Measurements from ENCODE around the gene PLXDC1.

DNA sequence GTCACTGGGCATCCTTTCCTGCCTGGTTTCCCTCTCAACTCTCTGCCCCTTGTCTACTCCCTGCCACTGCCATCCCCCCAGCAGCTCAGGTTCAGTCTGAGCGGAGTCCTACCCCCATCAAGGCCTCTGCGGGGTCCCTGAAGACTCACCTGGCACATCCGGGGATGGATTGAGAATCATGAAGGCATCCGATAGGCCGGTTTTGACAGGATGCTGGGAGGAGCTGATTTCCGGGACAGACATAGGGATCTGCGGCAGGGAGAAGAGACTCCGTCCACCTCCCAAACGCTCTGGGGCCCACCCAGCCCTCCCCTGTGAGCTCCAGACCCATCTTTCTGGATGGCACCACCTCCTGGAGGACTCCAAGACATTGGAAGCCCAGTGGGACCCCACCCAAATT lies 45.7 kb downstream of the PLXDC1 start:
- TF ChIP-seq ZFP3 (CRISPR knock-in tag; IDR thresholded peaks at IDR 0.05): no peak
- no peak for TF ChIP-seq ZC3H10 (CRISPR knock-in tag; IDR thresholded peaks at IDR 0.05)
- TF ChIP-seq, protein P1, sequence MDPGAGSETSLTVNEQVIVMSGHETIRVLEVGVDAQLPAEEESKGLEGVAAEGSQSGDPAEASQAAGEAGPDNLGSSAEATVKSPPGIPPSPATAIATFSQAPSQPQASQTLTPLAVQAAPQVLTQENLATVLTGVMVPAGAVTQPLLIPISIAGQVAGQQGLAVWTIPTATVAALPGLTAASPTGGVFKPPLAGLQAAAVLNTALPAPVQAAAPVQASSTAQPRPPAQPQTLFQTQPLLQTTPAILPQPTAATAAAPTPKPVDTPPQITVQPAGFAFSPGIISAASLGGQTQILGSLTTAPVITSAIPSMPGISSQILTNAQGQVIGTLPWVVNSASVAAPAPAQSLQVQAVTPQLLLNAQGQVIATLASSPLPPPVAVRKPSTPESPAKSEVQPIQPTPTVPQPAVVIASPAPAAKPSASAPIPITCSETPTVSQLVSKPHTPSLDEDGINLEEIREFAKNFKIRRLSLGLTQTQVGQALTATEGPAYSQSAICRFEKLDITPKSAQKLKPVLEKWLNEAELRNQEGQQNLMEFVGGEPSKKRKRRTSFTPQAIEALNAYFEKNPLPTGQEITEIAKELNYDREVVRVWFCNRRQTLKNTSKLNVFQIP (CRISPR knock-in tag; IDR thresholded peaks at IDR 0.05; ENCODE audit: borderline replicate concordance, low read depth): no peak
- TF ChIP-seq, protein P2, sequence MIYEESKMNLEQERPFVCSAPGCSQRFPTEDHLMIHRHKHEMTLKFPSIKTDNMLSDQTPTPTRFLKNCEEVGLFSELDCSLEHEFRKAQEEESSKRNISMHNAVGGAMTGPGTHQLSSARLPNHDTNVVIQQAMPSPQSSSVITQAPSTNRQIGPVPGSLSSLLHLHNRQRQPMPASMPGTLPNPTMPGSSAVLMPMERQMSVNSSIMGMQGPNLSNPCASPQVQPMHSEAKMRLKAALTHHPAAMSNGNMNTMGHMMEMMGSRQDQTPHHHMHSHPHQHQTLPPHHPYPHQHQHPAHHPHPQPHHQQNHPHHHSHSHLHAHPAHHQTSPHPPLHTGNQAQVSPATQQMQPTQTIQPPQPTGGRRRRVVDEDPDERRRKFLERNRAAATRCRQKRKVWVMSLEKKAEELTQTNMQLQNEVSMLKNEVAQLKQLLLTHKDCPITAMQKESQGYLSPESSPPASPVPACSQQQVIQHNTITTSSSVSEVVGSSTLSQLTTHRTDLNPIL (CRISPR knock-in tag; IDR thresholded peaks at IDR 0.05; ENCODE audit: low read depth): no peak
- no peak for TF ChIP-seq ISL1 (CRISPR knock-in tag; IDR thresholded peaks at IDR 0.05)
- TF ChIP-seq, protein P3, sequence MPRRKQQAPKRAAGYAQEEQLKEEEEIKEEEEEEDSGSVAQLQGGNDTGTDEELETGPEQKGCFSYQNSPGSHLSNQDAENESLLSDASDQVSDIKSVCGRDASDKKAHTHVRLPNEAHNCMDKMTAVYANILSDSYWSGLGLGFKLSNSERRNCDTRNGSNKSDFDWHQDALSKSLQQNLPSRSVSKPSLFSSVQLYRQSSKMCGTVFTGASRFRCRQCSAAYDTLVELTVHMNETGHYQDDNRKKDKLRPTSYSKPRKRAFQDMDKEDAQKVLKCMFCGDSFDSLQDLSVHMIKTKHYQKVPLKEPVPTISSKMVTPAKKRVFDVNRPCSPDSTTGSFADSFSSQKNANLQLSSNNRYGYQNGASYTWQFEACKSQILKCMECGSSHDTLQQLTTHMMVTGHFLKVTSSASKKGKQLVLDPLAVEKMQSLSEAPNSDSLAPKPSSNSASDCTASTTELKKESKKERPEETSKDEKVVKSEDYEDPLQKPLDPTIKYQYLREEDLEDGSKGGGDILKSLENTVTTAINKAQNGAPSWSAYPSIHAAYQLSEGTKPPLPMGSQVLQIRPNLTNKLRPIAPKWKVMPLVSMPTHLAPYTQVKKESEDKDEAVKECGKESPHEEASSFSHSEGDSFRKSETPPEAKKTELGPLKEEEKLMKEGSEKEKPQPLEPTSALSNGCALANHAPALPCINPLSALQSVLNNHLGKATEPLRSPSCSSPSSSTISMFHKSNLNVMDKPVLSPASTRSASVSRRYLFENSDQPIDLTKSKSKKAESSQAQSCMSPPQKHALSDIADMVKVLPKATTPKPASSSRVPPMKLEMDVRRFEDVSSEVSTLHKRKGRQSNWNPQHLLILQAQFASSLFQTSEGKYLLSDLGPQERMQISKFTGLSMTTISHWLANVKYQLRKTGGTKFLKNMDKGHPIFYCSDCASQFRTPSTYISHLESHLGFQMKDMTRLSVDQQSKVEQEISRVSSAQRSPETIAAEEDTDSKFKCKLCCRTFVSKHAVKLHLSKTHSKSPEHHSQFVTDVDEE (CRISPR knock-in tag; IDR thresholded peaks at IDR 0.05): no peak
- TF ChIP-seq OSR1 (CRISPR knock-in tag; IDR thresholded peaks at IDR 0.05): no peak
- no peak for TF ChIP-seq ARNTL (CRISPR knock-in tag; IDR thresholded peaks at IDR 0.05; ENCODE audit: borderline replicate concordance, low read depth)
- TF ChIP-seq, protein P4, sequence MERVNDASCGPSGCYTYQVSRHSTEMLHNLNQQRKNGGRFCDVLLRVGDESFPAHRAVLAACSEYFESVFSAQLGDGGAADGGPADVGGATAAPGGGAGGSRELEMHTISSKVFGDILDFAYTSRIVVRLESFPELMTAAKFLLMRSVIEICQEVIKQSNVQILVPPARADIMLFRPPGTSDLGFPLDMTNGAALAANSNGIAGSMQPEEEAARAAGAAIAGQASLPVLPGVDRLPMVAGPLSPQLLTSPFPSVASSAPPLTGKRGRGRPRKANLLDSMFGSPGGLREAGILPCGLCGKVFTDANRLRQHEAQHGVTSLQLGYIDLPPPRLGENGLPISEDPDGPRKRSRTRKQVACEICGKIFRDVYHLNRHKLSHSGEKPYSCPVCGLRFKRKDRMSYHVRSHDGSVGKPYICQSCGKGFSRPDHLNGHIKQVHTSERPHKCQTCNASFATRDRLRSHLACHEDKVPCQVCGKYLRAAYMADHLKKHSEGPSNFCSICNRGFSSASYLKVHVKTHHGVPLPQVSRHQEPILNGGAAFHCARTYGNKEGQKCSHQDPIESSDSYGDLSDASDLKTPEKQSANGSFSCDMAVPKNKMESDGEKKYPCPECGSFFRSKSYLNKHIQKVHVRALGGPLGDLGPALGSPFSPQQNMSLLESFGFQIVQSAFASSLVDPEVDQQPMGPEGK (CRISPR knock-in tag; IDR thresholded peaks at IDR 0.05; ENCODE audit: borderline replicate concordance): no peak
- TF ChIP-seq ZFP30 (CRISPR knock-in tag; IDR thresholded peaks at IDR 0.05): no peak

Measured in SK-N-SH treated with all-trans-retinoic acid at 6 μM for 48 hours (cell line).